Astrocyte (in vitro differentiated cells and primary cell): ENCODE results near the gene C1orf105.

Experiments
- EZH2 ChIP-seq: IDR thresholded peaks from 2 replicates; pipeline ENCODE4 v1.6.1; 2012; ENCODE audit warnings: mild to moderate bottlenecking, low read length, inconsistent platforms; ENCODE audit not compliant: insufficient read depth
- TF ChIP-seq, protein P1 (sequence below): IDR thresholded peaks from 2 replicates; pipeline ENCODE4 v1.5.1; 2011; ENCODE audit warnings: low read depth, mild to moderate bottlenecking, inconsistent platforms, low read length, moderate library complexity; ENCODE audit not compliant: insufficient read depth

DNA sequence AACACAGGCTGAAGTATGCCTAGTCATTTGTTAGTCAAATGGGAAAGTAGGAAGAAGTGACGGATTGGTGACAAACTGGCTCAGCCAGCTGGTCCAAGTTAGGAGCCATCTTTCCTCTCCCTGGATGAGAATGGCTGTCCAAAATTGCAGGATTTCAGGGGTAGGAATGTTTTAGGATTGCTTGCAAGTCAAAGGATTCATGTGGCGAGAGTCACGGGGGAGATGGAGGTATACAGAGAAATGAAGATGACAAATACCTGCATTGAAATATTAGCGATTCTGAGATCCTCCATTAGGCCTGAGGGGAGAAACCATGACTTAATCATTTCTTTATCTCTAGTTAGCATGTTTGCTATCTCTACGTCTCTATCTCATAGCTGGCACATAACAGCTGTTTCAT, 65.1 kb downstream of the C1orf105 start:
- TF ChIP-seq, protein P1, sequence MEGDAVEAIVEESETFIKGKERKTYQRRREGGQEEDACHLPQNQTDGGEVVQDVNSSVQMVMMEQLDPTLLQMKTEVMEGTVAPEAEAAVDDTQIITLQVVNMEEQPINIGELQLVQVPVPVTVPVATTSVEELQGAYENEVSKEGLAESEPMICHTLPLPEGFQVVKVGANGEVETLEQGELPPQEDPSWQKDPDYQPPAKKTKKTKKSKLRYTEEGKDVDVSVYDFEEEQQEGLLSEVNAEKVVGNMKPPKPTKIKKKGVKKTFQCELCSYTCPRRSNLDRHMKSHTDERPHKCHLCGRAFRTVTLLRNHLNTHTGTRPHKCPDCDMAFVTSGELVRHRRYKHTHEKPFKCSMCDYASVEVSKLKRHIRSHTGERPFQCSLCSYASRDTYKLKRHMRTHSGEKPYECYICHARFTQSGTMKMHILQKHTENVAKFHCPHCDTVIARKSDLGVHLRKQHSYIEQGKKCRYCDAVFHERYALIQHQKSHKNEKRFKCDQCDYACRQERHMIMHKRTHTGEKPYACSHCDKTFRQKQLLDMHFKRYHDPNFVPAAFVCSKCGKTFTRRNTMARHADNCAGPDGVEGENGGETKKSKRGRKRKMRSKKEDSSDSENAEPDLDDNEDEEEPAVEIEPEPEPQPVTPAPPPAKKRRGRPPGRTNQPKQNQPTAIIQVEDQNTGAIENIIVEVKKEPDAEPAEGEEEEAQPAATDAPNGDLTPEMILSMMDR = no peak
- no peak for TF ChIP-seq EZH2
